Stimulated activated CD8-positive, alpha-beta memory T cell treated with anti-CD3 and anti-CD28 coated beads, Interleukin-7, amount 100 ng/mL, for 48 hours (primary cell): Measurements from ENCODE around the gene ELAC2.

Source experiments
- DNase-seq, 2 donors: peaks; one replicate each; pipeline ENCODE4 v3.0.0-alpha.2; 2020; ENCODE audit warnings: low read depth in 1 of 2; ENCODE audit errors: extremely low read depth in 1 of 2

The ELAC2 gene

GRCh38 chr17:13017655-13018459 is at the start of gene ELAC2:
Gene ELAC2 (minus strand): TSS chr17:13018027. CDS start chr17:13017947, 80 bp downstream.
- peak; percentile 88 to 96 for DNase-seq

GRCh38 chr17:13065032-13065431 is 47.2 kb upstream of the ELAC2 start:
- no peak for DNase-seq

GRCh38 chr17:13055131-13055530 is 37.3 kb upstream of the ELAC2 start:
- DNase-seq = no peak

- no peak for DNase-seq
Observed at GRCh38 chr17:13054666-13055065, 36.8 kb upstream of the ELAC2 start.

- DNase-seq = no peak
Observed at GRCh38 chr17:13051915-13052314, 34.1 kb upstream of the ELAC2 start.

- no peak for DNase-seq
Observed at GRCh38 chr17:13047011-13047606, 29.3 kb upstream of the ELAC2 start.

- DNase-seq = no peak
Observed at GRCh38 chr17:13046361-13046760, 28.5 kb upstream of the ELAC2 start.

- no peak for DNase-seq
Observed at GRCh38 chr17:13044572-13045065, 26.8 kb upstream of the ELAC2 start.

- DNase-seq = no peak
Observed at GRCh38 chr17:13038931-13039665, 21.3 kb upstream of the ELAC2 start.

GRCh38 chr17:13036751-13037150 is 18.9 kb upstream of the ELAC2 start:
- no peak for DNase-seq

GRCh38 chr17:13035420-13035819 is 17.6 kb upstream of the ELAC2 start:
- no peak for DNase-seq

- DNase-seq = peak in 1 of 2 donors; percentile 16
Observed at GRCh38 chr17:13031718-13032350, 14.0 kb upstream of the ELAC2 start.

GRCh38 chr17:13030459-13031300 is 12.9 kb upstream of the ELAC2 start:
- no peak for DNase-seq

GRCh38 chr17:13030056-13030455 is 12.2 kb upstream of the ELAC2 start:
- DNase-seq = no peak

GRCh38 chr17:13029340-13029739 is 11.5 kb upstream of the ELAC2 start:
- no peak for DNase-seq

- no peak for DNase-seq
Observed at GRCh38 chr17:13027246-13027645, 9.4 kb upstream of the ELAC2 start.

GRCh38 chr17:13025687-13026086 is 7.9 kb upstream of the ELAC2 start:
- no peak for DNase-seq

- no peak for DNase-seq
Observed at GRCh38 chr17:13025258-13025627, 7.4 kb upstream of the ELAC2 start.

GRCh38 chr17:13024526-13025257 is 6.9 kb upstream of the ELAC2 start:
- DNase-seq = peak in 1 of 2 donors; percentile 29

GRCh38 chr17:13024016-13024415 is 6.2 kb upstream of the ELAC2 start:
- no peak for DNase-seq
